Keratinocyte (primary cell): Measurements from ENCODE around the gene FAM185A.
"Not testable (repeated sequence)": the region's sequence is repeated elsewhere in the genome, so short reads cannot be mapped to it uniquely, and the experiment has no call there.

Source experiments
- EZH2 ChIP-seq: IDR thresholded peaks from one replicate; pipeline ENCODE4 v1.6.1; 2012; ENCODE audit warnings: inconsistent platforms, mild to moderate bottlenecking, low read length, moderate library complexity
- TF ChIP-seq, protein P1 (sequence below), 3 experiments: IDR thresholded peaks in 1 of 3; conservative IDR thresholded peaks in 1 of 3; optimal IDR thresholded peaks in 1 of 3; 2 replicates in 2 of 3; 3 replicates in 1 of 3; pipeline versions ENCODE3 to v1.5.1; 2011; ENCODE audit warnings: low read length in 3 of 3, mild to moderate bottlenecking in 3 of 3, moderate library complexity in 2 of 3, control low read depth in 1 of 3, inconsistent platforms in 1 of 3; ENCODE audit not compliant: insufficient read depth in 2 of 3; ENCODE audit errors: extremely low read depth in 1 of 3

- TF ChIP-seq, protein P1, sequence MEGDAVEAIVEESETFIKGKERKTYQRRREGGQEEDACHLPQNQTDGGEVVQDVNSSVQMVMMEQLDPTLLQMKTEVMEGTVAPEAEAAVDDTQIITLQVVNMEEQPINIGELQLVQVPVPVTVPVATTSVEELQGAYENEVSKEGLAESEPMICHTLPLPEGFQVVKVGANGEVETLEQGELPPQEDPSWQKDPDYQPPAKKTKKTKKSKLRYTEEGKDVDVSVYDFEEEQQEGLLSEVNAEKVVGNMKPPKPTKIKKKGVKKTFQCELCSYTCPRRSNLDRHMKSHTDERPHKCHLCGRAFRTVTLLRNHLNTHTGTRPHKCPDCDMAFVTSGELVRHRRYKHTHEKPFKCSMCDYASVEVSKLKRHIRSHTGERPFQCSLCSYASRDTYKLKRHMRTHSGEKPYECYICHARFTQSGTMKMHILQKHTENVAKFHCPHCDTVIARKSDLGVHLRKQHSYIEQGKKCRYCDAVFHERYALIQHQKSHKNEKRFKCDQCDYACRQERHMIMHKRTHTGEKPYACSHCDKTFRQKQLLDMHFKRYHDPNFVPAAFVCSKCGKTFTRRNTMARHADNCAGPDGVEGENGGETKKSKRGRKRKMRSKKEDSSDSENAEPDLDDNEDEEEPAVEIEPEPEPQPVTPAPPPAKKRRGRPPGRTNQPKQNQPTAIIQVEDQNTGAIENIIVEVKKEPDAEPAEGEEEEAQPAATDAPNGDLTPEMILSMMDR (optimal IDR thresholded peaks at IDR 0.05 in 1 of 3, IDR thresholded peaks at IDR 0.05 in 1 of 3, conservative IDR thresholded peaks at IDR 0.05 in 1 of 3; ENCODE audit: extremely low read depth in 1 of 3, insufficient read depth in 2 of 3, low read length in 3 of 3) = not testable (repeated sequence)
- TF ChIP-seq EZH2 = not testable (repeated sequence)
These were observed 4.9 kb upstream of the FAM185A start for GRCh38 chr7:102743861-102744260.
